GM12878 (cell line): ENCODE measurements around the gene TMEM17. TPM values are rescaled to one million over a fixed set of nuclear protein-coding genes. Genes with fewer than 3 reads are reported as not detected.

Experiments used
- ATAC-seq: fragments of 200-7000 bp; cut with Tn5 transposase; 3 replicates; pipeline ENCODE4 v1.9.1; 2020; ENCODE audit warnings: mild to moderate bottlenecking, moderate library complexity
- BruUV-seq: library from RNA; stranded (reverse); fragments of 400-500 nt; replicated peaks from 2 replicates; lab custom pipeline; 2021; lab: Mats Ljungman, UMichigan
- CTCF ChIA-PET: fragments of 300-600 bp; sonication (Branson Sonifier 250); formaldehyde crosslinking; extraction: SDS; loops from one replicate; lab custom pipeline; 2021; ENCODE audit warnings: inconsistent platforms; lab: Yijun Ruan, JAX
- POLR2A ChIA-PET: fragments of 350-600 bp; formaldehyde crosslinking; extraction: SDS; loops from one replicate; lab custom pipeline; 2021; ENCODE audit warnings: inconsistent platforms; lab: Charles Lee
- RAD21 ChIA-PET: fragments of 300-600 bp; sonication (Branson Sonifier 250); formaldehyde crosslinking; loops from one replicate; lab custom pipeline; 2023; ENCODE audit warnings: antibody characterized with exemption; ENCODE audit not compliant: unreplicated experiment; lab: Charles Lee
- SMC1A ChIA-PET: fragments of 300-600 bp; sonication (Branson Sonifier 250); formaldehyde crosslinking; loops from one replicate; lab custom pipeline; 2023; ENCODE audit not compliant: unreplicated experiment, uncharacterized antibody; lab: Charles Lee
- DNase-seq: peaks from one replicate; pipeline ENCODE4 v3.0.0-alpha.2; 2011; ENCODE audit warnings: low read depth, low spot score
- FAIRE-seq: peaks from 3 replicates; lab custom pipeline; 2011; peaks lifted over from hg19 to GRCh38; lab: Jason Lieb, UNC
- H2AFZ ChIP-seq: 2 replicates; pipeline ENCODE4 v1.6.0; 2011; ENCODE audit warnings: low read depth, low read length, control low read depth; ENCODE audit not compliant: control insufficient read depth
- H3K27ac ChIP-seq: 2 replicates; pipeline ENCODE4 v1.5.1; 2011; ENCODE audit warnings: control low read depth; ENCODE audit not compliant: control insufficient read depth, insufficient read depth
- H3K27me3 ChIP-seq, 2 experiments: replicated peaks in 1 of 2; 2 replicates each; pipeline versions ENCODE4 v1.6.0 to v1.6.1; 2011; ENCODE audit warnings: low read length in 1 of 2; ENCODE audit not compliant: control insufficient read depth in 2 of 2, insufficient read depth in 2 of 2
- H3K36me3 ChIP-seq, 2 experiments: 2 replicates each; pipeline ENCODE4 v1.5.1; 2011; ENCODE audit warnings: low read length in 1 of 2; ENCODE audit not compliant: control insufficient read depth in 2 of 2, insufficient read depth in 2 of 2
- H3K4me1 ChIP-seq: 2 replicates; pipeline ENCODE4 v1.6.1; 2011; ENCODE audit warnings: mild to moderate bottlenecking, low read length, moderate library complexity, mixed read lengths; ENCODE audit not compliant: control insufficient read depth, insufficient read depth
- H3K4me2 ChIP-seq: 2 replicates; pipeline ENCODE4 v1.6.0; 2011; ENCODE audit warnings: control low read depth; ENCODE audit not compliant: control insufficient read depth, insufficient read depth
- H3K4me3 ChIP-seq: fragments of 200-600 bp; sonication (generic); 2 replicates; pipeline ENCODE4 v1.5.1; 2016
- H3K79me2 ChIP-seq: 2 replicates; pipeline ENCODE4 v1.6.0; 2011; ENCODE audit warnings: low read length; ENCODE audit not compliant: control insufficient read depth, insufficient read depth
- H3K9ac ChIP-seq: 2 replicates; pipeline ENCODE4 v1.8.0; 2011; ENCODE audit warnings: low read length, control low read depth, mixed read lengths; ENCODE audit not compliant: control insufficient read depth, insufficient read depth
- H3K9me3 ChIP-seq: replicated peaks from 3 replicates; pipeline ENCODE4 v1.5.1; 2011; ENCODE audit warnings: mild to moderate bottlenecking, low read length; ENCODE audit not compliant: control insufficient read depth, insufficient read depth
- H4K20me1 ChIP-seq: 2 replicates; pipeline ENCODE4 v1.6.0; 2011; ENCODE audit not compliant: control insufficient read depth, insufficient read depth
- BHLHE40 ChIP-seq, 2 experiments: fragments of 450-650 bp in 1 of 2; IDR thresholded peaks; 2 replicates each; pipeline ENCODE4 v1.6.1; 2011 to 2017; ENCODE audit warnings: low read depth in 2 of 2, borderline replicate concordance in 1 of 2, improper control_type of control experiment in 1 of 2, low read length in 1 of 2, mild to moderate bottlenecking in 1 of 2
- CEBPB ChIP-seq, 2 experiments: fragments of 150-350 bp in 1 of 2; IDR thresholded peaks; 2 replicates each; pipeline ENCODE4 v1.6.1; 2012 to 2014; ENCODE audit warnings: low read depth in 2 of 2, low read length in 2 of 2, borderline replicate concordance in 1 of 2, inconsistent platforms in 1 of 2
- NFIC ChIP-seq: IDR thresholded peaks from 2 replicates; pipeline ENCODE4 v1.6.1; 2012; ENCODE audit warnings: low read depth, mild to moderate bottlenecking, inconsistent platforms, low read length, moderate library complexity
- NRF1 ChIP-seq: conservative IDR thresholded peaks from 2 replicates; pipeline ENCODE4 v1.6.1; 2011; ENCODE audit warnings: mild to moderate bottlenecking, low read depth, low read length, improper control_type of control experiment
- PML ChIP-seq: IDR thresholded peaks from 2 replicates; pipeline ENCODE4 v1.6.1; 2012; ENCODE audit warnings: low read length, inconsistent platforms
- RB1 ChIP-seq: fragments of 450-650 bp; formaldehyde crosslinking; IDR thresholded peaks from 2 replicates; pipeline ENCODE4 v1.6.1; 2017; ENCODE audit warnings: mild to moderate bottlenecking, borderline replicate concordance
- RFX5 ChIP-seq: IDR thresholded peaks from 2 replicates; pipeline ENCODE4 v1.6.1; 2011; ENCODE audit warnings: low read depth, low read length, improper control_type of control experiment
- RUNX3 ChIP-seq: IDR thresholded peaks from 2 replicates; pipeline ENCODE4 v1.6.1; 2012; ENCODE audit warnings: low read length, inconsistent platforms
- SUPT20H ChIP-seq: IDR thresholded peaks from 2 replicates; pipeline ENCODE4 v1.6.1; 2011; ENCODE audit warnings: low read depth, mild to moderate bottlenecking, low read length, moderate library complexity, borderline replicate concordance; ENCODE audit not compliant: control insufficient read depth
- TAF1 ChIP-seq: IDR thresholded peaks from 2 replicates; pipeline ENCODE4 v1.6.1; 2011; ENCODE audit warnings: mild to moderate bottlenecking, low read depth, low read length, borderline replicate concordance
- TCF12 ChIP-seq: IDR thresholded peaks from 2 replicates; pipeline ENCODE4 v1.6.1; 2011; ENCODE audit warnings: low read depth, mild to moderate bottlenecking, low read length
- ZNF24 ChIP-seq: fragments of 450-650 bp; IDR thresholded peaks from 2 replicates; pipeline ENCODE4 v1.6.1; 2017; ENCODE audit warnings: antibody characterized with exemption, mild to moderate bottlenecking
- in situ Hi-C: fragments of 300-500 bp; cut with MboI; formaldehyde crosslinking; loops from 9 replicates; pipeline ENCODE4 v1.14.3; 2018; ENCODE audit warnings: mixed read lengths
- intact Hi-C: fragments of 100-400 bp; cut with micrococcal nuclease; formaldehyde crosslinking; loops from one replicate; pipeline ENCODE4 v1.14.2; 2022; ENCODE audit not compliant: unreplicated experiment
- polyA plus RNA-seq, 11 experiments: library from polyadenylated mRNA; depleted of rRNA in 4 of 11; unstranded in 6 of 11; stranded (reverse) in 5 of 11; fragments of >200 nt; fragmentation: Nextera tagmentation in 4 of 11; fragmentation: Illumina TruSeq in 1 of 11; extraction: Ambion mirVana in 4 of 11; extraction: Trizol in 1 of 11; gene quantifications; 1 replicate in 1 of 11; 2 replicates in 10 of 11; pipeline versions ENCODE4 v1.2.1 to v1.2.3, GENCODE V29; 2011 to 2016; ENCODE audit warnings: inconsistent platforms in 2 of 11, missing spikeins in 2 of 11, low read depth in 1 of 11
- total RNA-seq, 4 experiments: library from RNA; depleted of rRNA in 3 of 4; stranded (reverse); fragments of >200 nt in 3 of 4; fragmentation: Illumina TruSeq in 1 of 4; extraction: Trizol in 1 of 4; gene quantifications; 2 replicates each; pipeline versions ENCODE4 v1.2.1 to v1.2.3, GENCODE V29; 2013 to 2021
- TF ChIP-seq, protein P1 (sequence below): fragments of 150-350 bp; IDR thresholded peaks from 2 replicates; pipeline ENCODE4 v1.6.1; 2014; ENCODE audit warnings: mild to moderate bottlenecking, low read depth, low read length
- TF ChIP-seq, protein P2 (sequence below): fragments of 450-650 bp; conservative IDR thresholded peaks from 2 replicates; pipeline ENCODE4 v1.6.1; 2017; ENCODE audit warnings: mild to moderate bottlenecking, moderate library complexity
- TF ChIP-seq, protein P3 (sequence below): fragments of 450-650 bp; IDR thresholded peaks from 2 replicates; pipeline ENCODE4 v1.6.1; 2014; ENCODE audit warnings: mild to moderate bottlenecking
- TF ChIP-seq, protein P4 (sequence below): fragments of 450-650 bp; IDR thresholded peaks from 2 replicates; pipeline ENCODE4 v1.6.1; 2017; ENCODE audit warnings: borderline replicate concordance

TMEM17 gene
- total and polyA plus RNA-seq, 10 of the 15 experiments (the other 5 are each of a cell fraction or from before 2014, with no cell fraction given): 0.87 to 2.6 (median 1.4) TPM

DNA sequence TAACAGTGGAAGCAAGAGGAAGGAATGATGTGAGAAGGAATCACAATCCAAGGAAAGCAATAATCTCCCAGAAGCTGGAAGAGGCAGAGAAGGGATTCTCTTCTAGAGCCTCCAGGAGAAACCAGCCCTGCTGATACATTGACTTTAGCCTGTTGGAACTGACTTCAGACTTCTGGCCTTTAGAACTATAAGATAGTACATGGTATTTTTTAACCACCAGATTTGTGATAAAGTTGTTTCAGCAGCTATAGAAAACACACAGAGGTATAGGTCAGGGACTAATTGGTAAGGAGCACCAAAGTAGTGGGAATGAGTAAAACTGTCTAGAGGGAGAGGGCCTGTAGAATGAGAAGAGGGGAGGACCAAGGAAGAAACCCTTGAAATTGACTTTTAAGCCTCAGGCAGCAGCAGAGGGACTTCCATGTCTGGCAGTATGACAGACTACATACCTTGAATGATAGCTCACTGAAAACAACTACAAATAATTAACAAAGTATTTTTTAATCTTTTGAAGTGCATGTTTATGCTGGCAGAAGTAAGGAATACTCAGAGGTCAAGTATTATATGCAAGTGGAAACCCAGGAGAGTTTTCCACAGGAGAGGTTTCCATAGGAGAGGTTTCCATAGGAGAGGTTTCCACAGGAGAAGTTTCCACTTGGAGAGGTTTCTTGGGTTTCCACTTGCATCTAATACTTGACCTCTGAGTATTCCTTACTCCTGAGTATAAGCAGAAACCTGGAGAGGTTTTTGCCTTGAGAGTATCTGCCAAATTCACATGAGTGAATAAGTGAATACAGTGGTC, 33.8 kb upstream of the TMEM17 start:
- ChIA-PET SMC1A (interaction anchor here (0.8 to 1.3 kb wide), 2 partner anchors 11 to 33 kb away, joined by 3 to 4 read pairs; no protein-coding TSS in a partner anchor), RAD21 (no interaction called here), CTCF (interaction anchor here (0.9 to 1.0 kb wide), 2 partner anchors 14 to 50 kb away, joined by 3 read pairs; no protein-coding TSS in a partner anchor), POLR2A (interaction anchor here (0.7 kb wide), 1 partner anchor 61 kb away, joined by 4 read pairs; no protein-coding TSS in a partner anchor)
- DNase-seq (no peak), FAIRE-seq (no peak), ATAC-seq (no peak)
- no peaks in the 10 kb centered on the region for H3K4me1 ChIP-seq
- no peak overlapping the region for H3K4me3 ChIP-seq
- in situ Hi-C loops (no loop called here), intact Hi-C loops (no loop called here)
- H3K9ac ChIP-seq: no peak overlapping the region
- BruUV-seq: no TSS peak
- no peaks in the 10 kb centered on the region for H3K79me2 ChIP-seq
- H3K36me3 ChIP-seq: no peaks in the 10 kb centered on the region
- no peak overlapping the region for H3K4me2 ChIP-seq
- no peak overlapping the region for H2AFZ ChIP-seq
- H3K27me3 ChIP-seq: no peaks in the 10 kb centered on the region
- no peak overlapping the region for H3K27ac ChIP-seq
- H4K20me1 ChIP-seq: no peaks in the 10 kb centered on the region
- H3K9me3 ChIP-seq: no peaks in the 10 kb centered on the region; the same call in 2 of the 3 replicates
- TF ChIP-seq, protein P1, sequence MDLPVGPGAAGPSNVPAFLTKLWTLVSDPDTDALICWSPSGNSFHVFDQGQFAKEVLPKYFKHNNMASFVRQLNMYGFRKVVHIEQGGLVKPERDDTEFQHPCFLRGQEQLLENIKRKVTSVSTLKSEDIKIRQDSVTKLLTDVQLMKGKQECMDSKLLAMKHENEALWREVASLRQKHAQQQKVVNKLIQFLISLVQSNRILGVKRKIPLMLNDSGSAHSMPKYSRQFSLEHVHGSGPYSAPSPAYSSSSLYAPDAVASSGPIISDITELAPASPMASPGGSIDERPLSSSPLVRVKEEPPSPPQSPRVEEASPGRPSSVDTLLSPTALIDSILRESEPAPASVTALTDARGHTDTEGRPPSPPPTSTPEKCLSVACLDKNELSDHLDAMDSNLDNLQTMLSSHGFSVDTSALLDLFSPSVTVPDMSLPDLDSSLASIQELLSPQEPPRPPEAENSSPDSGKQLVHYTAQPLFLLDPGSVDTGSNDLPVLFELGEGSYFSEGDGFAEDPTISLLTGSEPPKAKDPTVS: no peak
- TF ChIP-seq, protein P2, sequence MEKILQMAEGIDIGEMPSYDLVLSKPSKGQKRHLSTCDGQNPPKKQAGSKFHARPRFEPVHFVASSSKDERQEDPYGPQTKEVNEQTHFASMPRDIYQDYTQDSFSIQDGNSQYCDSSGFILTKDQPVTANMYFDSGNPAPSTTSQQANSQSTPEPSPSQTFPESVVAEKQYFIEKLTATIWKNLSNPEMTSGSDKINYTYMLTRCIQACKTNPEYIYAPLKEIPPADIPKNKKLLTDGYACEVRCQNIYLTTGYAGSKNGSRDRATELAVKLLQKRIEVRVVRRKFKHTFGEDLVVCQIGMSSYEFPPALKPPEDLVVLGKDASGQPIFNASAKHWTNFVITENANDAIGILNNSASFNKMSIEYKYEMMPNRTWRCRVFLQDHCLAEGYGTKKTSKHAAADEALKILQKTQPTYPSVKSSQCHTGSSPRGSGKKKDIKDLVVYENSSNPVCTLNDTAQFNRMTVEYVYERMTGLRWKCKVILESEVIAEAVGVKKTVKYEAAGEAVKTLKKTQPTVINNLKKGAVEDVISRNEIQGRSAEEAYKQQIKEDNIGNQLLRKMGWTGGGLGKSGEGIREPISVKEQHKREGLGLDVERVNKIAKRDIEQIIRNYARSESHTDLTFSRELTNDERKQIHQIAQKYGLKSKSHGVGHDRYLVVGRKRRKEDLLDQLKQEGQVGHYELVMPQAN: no peak
- no peak for TF ChIP-seq TCF12
- TF ChIP-seq NFIC: no peak
- TF ChIP-seq, protein P3, sequence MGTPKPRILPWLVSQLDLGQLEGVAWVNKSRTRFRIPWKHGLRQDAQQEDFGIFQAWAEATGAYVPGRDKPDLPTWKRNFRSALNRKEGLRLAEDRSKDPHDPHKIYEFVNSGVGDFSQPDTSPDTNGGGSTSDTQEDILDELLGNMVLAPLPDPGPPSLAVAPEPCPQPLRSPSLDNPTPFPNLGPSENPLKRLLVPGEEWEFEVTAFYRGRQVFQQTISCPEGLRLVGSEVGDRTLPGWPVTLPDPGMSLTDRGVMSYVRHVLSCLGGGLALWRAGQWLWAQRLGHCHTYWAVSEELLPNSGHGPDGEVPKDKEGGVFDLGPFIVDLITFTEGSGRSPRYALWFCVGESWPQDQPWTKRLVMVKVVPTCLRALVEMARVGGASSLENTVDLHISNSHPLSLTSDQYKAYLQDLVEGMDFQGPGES: no peak
- TF ChIP-seq TAF1: no peak
- TF ChIP-seq RB1: no peak
- no peak for TF ChIP-seq ZNF24
- TF ChIP-seq RFX5: no peak
- TF ChIP-seq, protein P4, sequence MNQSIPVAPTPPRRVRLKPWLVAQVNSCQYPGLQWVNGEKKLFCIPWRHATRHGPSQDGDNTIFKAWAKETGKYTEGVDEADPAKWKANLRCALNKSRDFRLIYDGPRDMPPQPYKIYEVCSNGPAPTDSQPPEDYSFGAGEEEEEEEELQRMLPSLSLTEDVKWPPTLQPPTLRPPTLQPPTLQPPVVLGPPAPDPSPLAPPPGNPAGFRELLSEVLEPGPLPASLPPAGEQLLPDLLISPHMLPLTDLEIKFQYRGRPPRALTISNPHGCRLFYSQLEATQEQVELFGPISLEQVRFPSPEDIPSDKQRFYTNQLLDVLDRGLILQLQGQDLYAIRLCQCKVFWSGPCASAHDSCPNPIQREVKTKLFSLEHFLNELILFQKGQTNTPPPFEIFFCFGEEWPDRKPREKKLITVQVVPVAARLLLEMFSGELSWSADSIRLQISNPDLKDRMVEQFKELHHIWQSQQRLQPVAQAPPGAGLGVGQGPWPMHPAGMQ: no peak
- TF ChIP-seq PML: no peak
- no peak for TF ChIP-seq CEBPB (IDR thresholded peaks at IDR 0.05; ENCODE audit: borderline replicate concordance in 1 of 2, low read depth in 2 of 2, low read length in 2 of 2)
- no peak for TF ChIP-seq NRF1
- no peak for TF ChIP-seq SUPT20H
- no peak for TF ChIP-seq BHLHE40 (IDR thresholded peaks at IDR 0.05; ENCODE audit: borderline replicate concordance in 1 of 2, low read depth in 2 of 2, low read length in 1 of 2)
- no peak for TF ChIP-seq RUNX3
